GM03348 (cell line): ENCODE data around the gene CACNG1.

Experiments used
- DNase-seq: peaks from one replicate; pipeline ENCODE4 v3.0.0; 2012; ENCODE audit warnings: low spot score

CACNG1 gene

GRCh38 chr17:67051837-67052236 lies 7.5 kb downstream of the CACNG1 start:
- no peak for DNase-seq

GRCh38 chr17:67052720-67053437 lies 8.5 kb downstream of the CACNG1 start:
- DNase-seq, result no peak

GRCh38 chr17:67053438-67054000 lies 9.2 kb downstream of the CACNG1 start:
- DNase-seq, result no peak

- no peak for DNase-seq
Observed at GRCh38 chr17:67054011-67054591, 9.7 kb downstream of the CACNG1 start.

DNA sequence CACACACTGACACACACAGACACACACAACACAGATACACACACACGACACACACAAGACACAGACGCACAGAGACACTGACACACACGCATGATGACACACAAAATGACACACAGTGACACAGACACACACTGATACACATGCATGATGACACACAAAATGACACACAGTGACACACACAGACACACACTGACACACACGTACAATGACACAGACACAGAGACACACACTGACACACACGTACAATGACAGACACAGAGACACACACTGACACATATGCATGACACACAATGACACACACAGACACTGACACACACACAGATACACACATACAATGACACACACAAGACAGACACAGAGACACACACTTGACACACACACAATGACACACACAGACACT lies 10.3 kb downstream of the CACNG1 start:
- DNase-seq, result no peak

- no peak for DNase-seq
Observed at GRCh38 chr17:67055041-67055443, 10.7 kb downstream of the CACNG1 start.

DNA sequence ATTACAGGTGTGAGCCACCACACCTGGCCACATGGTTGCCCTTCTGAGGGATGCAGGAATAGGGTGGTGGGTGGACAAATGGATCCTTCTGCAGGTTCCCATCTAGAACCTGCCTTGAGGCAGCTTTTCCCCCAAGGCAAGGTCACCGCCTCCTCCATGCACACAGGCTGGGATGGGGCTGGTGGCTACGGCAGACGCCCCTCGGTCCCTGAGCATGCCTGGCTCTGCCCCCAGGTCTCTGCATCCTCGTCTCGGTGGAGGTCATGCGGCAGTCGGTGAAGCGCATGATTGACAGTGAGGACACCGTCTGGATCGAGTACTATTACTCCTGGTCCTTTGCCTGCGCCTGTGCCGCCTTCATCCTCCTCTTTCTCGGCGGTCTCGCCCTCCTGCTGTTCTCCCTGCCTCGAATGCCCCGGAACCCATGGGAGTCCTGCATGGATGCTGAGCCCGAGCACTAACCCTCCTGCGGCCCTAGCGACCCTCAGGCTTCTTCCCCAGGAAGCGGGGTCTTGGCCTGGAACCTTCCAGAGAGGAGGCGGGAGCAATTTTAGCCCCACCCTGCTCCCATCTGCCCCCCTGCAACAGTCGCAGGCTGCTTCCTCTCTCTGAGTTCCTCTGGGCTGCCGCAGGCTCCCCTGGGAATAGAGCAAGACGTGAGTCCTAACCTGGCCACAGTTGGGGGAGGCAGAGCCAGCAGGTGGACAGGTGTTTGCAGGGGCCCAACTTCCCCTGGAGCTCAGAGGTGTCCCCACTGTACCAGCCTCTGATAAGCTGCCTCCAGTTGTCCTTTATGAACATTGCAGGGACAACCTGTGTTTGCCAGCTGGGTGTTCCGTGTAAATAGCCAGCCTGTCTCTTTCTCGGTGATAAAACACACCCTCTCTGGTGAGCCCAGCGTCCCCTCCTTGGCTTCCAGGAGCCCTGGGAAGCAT lies 11.7 kb downstream of the CACNG1 start:
- DNase-seq, result no peak

DNA sequence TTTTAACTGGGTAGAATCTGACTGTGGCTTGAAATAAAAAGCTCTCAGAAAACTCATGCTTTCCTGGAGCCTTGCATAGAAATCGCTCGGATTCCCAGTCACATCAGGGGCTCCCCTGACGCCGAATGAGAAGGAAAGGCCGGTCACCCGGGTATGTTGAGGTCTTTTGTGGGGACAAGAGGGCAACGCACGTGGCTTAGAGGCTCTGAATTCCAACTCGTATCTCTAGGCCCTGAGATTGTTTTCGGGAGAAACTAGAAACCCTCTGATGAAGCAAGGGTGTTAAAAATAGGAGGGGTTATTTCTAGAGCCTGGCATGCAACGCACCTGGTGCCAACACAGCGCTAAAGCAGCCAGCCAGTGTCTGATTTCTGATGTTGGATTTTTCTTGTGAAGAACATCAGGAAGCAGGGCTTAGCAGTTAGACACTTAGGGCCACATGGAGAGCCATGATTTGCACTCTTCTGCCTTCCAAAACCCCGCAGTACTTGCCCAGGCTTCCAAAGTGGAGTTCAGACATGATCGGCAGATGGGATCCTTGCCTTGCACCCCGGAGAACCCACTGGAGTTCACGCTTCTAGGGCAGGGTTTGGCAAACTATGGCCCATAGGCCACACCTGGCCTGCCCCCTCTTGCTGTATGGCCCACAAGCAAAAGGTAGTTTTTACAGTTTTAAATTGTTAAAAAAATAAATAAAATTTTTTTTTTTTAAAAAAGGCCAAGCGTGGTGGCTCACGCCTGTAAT lies 12.6 kb downstream of the CACNG1 start:
- no peak for DNase-seq

- no peak for DNase-seq
Observed at GRCh38 chr17:67058036-67058435, 13.7 kb downstream of the CACNG1 start.

- no peak for DNase-seq
Observed at GRCh38 chr17:67059372-67059771, 15.0 kb downstream of the CACNG1 start.

DNA sequence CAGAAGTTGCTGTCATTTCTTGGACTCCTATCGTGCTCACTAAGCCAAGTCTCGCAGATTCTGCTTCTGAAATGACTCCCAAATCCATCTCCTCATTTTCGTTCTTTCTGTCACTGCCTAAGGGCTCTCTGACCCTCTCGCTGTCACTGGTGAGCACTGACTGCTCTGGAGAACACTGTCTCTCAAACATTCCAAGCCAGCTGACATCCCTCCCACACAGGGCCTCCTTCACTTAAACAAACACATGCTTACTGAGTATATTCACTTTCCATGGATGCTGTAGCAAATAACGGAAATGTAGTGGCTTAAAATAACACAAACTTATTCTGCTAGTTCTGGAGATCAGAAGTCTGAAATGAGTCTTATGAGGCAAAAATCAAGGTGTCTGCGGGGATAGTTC lies 18.8 kb downstream of the CACNG1 start:
- no peak for DNase-seq

DNA sequence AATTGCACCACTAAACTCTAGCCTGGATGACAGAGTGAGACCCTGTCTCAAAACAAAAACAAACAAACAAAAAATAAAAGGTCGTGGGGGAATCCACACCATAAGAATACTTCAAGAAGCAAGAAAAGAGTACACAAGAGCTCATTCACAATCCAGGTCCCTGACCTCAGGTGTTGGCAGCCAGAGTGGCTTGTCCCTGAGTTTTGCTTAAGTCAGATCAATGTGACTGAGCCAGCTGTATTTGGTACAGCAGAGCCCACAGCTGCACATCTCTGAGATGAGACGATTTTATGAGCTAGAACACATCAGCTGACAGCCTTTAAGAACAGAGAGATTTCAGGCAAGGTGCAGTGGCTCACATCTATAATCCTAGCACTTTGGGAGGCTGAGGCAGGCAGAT lies 22.4 kb downstream of the CACNG1 start:
- DNase-seq, result no peak

DNA sequence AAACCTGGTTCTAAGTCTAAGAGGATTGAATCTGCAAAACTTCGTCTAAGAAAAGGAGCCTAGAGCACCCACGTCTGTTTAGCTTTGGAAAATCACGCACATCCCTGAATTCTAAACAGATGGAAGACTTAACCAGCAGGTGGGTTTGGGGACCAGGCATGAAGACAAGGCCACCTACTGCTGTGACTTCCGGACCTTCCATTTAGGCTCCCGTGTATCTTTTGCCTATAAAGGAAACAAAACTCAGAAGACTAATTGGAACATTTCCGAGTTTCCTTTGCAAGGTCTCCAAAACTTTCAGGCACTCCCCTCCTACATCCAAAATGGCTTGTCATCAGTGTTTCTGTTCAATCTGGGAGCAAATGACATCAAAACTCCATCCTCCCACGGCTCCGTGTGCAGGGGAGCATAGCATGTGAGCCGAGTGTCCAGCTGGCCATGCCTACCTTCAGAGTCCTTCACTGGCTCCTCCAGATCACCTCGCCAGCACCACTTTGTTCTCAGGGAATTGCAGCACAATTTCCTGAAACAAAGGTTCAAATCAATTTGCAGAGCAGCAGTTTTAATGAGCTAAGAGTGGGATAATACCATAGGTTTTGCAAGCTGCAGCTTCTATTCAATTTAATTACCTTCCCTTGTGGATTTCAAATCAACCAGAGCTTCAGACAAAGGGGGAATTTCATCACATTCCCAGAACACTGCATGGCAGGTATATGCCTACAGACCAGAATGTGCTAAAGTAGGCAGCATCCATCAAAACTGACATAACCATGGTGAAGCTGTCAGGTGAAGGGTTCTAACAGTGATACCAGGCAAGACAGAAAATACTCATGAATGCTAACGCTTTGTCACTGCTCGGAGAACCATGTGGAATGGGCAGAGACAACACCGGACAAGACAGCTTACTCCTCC lies 23.5 kb downstream of the CACNG1 start:
- DNase-seq, result no peak

DNA sequence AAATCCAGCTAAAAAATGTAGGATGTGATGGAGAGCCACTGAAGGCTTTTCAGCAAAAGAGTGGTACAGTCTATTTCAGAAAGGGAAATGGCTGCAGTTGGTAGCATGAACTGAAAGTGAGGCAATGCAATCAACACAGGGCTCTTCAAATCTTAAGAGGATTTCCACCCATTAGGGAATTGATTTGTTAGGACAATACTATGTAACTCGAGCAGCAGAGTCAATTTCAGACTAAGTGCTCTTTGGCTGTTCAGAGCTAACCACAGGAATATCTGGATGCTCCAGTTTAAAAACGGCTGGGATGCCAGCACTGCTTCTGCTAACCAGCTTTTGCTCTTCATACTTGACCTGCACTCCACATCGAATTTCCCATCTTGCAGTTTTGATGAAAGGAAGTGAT lies 24.6 kb downstream of the CACNG1 start:
- no peak for DNase-seq

GRCh38 chr17:67069603-67070136 lies 25.3 kb downstream of the CACNG1 start:
- no peak for DNase-seq

GRCh38 chr17:67071595-67071994 lies 27.2 kb downstream of the CACNG1 start:
- DNase-seq, result no peak

DNA sequence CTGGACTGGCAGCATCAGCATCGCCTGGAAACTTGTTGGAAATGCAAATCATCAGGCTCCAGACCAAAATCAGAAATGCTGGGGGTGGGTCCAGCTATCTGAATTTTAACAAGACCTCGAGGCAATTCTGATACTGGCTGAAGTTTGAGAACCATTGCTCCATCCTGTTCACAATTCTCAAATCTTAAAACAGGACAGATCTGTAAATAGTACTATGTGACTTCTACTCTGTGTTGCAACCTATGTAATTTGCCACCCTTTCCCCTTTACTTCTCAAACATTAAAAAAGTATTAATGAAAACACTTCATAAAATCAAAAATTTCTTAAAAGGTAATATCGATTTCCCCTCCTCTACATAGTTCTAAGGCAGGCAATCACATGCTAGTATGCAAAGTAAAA lies 28.5 kb downstream of the CACNG1 start:
- DNase-seq, result no peak

DNA sequence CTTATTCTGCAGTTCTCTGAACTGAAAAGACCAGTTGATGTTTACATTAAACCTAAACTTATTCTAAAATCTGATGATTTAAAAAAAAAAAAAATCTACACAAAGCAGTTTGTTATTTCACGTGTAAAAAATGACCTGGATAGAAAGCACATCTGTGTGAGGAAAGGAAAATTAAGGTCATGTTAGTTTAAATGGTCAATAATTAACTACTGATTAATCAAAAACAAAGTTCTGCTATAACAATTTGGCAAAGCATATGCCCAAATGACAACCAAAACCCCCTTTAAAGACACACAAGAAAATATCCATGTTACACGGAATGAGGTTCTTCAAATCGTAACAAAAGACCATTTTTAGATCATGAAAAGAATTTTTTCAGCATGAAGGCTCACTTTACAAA lies 30.4 kb downstream of the CACNG1 start:
- no peak for DNase-seq

DNA sequence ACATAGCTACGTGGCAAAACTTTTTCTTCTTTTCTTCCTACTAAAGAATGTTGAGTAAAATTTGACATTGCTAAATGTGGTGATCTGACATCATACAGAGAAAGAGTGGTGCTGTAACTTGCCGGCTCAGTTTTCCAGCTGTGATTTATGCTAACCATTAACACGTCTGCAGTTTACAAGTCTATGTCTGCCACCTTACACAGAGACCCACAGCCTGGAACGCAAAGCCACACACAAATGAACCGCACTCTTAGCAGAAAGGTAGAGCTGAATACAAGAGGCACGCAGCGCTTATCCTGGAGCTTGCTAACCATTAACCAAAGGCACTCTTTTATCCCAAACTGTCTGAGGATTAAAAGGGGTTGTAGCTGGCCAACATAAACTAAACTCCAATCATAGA lies 31.9 kb downstream of the CACNG1 start:
- DNase-seq, result no peak

GRCh38 chr17:67078292-67078691 lies 33.9 kb downstream of the CACNG1 start:
- DNase-seq, result no peak

DNA sequence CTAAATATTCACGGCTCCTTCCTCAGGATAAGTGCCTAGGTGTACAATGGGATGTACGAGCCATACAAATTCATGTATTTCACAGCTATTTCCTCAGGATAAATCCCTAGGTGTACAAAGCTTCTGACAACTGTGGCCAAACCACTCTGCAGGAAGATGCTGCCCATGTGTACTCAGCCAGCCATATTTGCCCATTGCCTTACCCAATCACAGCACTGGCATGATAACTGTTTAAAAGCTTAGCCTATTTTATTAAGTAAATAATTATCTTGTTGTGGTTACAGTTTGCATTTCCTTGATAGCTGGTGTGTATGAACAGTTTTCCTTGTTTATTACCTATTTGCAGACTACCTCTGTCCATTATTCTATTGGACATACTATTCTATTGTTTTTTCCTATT lies 35.1 kb downstream of the CACNG1 start:
- DNase-seq, result no peak
